Uterus (tissue), 2 donors: ENCODE results near the gene SND1.

Experiments used
- CTCF ChIP-seq, 4 experiments: fragments of 200-600 bp in 2 of 4; fragments of 450-650 bp in 2 of 4; sonication (generic) in 2 of 4; IDR thresholded peaks; one replicate each; pipeline ENCODE4 v1.5.1; 2016 to 2019; ENCODE audit warnings: antibody characterized with exemption in 4 of 4, mild to moderate bottlenecking in 2 of 4, moderate library complexity in 1 of 4
- POLR2A ChIP-seq, 2 donors: fragments of 450-650 bp; IDR thresholded peaks; one replicate each; pipeline ENCODE4 v1.6.1; 2016; ENCODE audit warnings: antibody characterized with exemption in 2 of 2, mild to moderate bottlenecking in 1 of 2, moderate library complexity in 1 of 2

GRCh38 chr7:128091106-128091505, 439.1 kb downstream of the SND1 start:
- TF ChIP-seq POLR2A (IDR thresholded peaks at IDR 0.05): no peak
- TF ChIP-seq CTCF (IDR thresholded peaks at IDR 0.05): no peak
